CD8-positive, alpha-beta memory T cell (primary cell): ENCODE data around the gene HEATR5A. TPM values are rescaled to one million over a fixed set of nuclear protein-coding genes. Genes with fewer than 3 reads are reported as not detected.

Experiments
- CTCF ChIA-PET: fragments of 350-600 bp; sonication (Branson Sonifier 250); formaldehyde crosslinking; loops from one replicate; lab custom pipeline; 2021; ENCODE audit warnings: antibody characterized with exemption; lab: Charles Lee
- POLR2A ChIA-PET: fragments of 350-600 bp; sonication (Branson Sonifier 250); formaldehyde crosslinking; loops from one replicate; lab custom pipeline; 2021; ENCODE audit warnings: antibody characterized with exemption; lab: Charles Lee
- DNase-seq, 5 donors: peaks; one replicate each; pipeline versions ENCODE4 v3.0.0 to v3.0.0-alpha.2; 2020 to 2022; ENCODE audit warnings: mixed read lengths in 1 of 5
- H3K27ac ChIP-seq: one replicate; pipeline ENCODE4 v1.7.0; 2013; ENCODE audit warnings: low read depth, mild to moderate bottlenecking, low read length, moderate library complexity
- H3K27me3 ChIP-seq: 2 replicates; pipeline ENCODE4 v1.7.0; 2013; ENCODE audit warnings: low read length, mild to moderate bottlenecking; ENCODE audit not compliant: insufficient read depth, poor library complexity, severe bottlenecking
- H3K36me3 ChIP-seq: 2 replicates; pipeline ENCODE4 v1.7.0; 2013; ENCODE audit warnings: mild to moderate bottlenecking, low read length, moderate library complexity; ENCODE audit not compliant: insufficient read depth
- H3K4me1 ChIP-seq: 2 replicates; pipeline ENCODE4 v1.7.0; 2013; ENCODE audit warnings: mild to moderate bottlenecking, low read length, moderate library complexity; ENCODE audit not compliant: insufficient read depth
- H3K4me3 ChIP-seq: 2 replicates; pipeline ENCODE4 v1.7.0; 2013; ENCODE audit warnings: mild to moderate bottlenecking, low read length
- H3K9me3 ChIP-seq: 2 replicates; pipeline ENCODE4 v1.7.0; 2013; ENCODE audit warnings: mild to moderate bottlenecking, low read length
- H3K27ac Mint-ChIP-seq, 8 donors: one replicate each; pipeline ENCODE4 v1.8.0; 2020 to 2021; ENCODE audit warnings: mixed read lengths in 8 of 8, mild to moderate bottlenecking in 6 of 8, inconsistent platforms in 3 of 8, moderate library complexity in 3 of 8
- H3K27me3 Mint-ChIP-seq, 2 donors: one replicate each; pipeline ENCODE4 v1.8.0; 2020 to 2021; ENCODE audit warnings: mixed read lengths in 2 of 2, mild to moderate bottlenecking in 1 of 2, moderate library complexity in 1 of 2
- H3K36me3 Mint-ChIP-seq, 3 donors: one replicate each; pipeline ENCODE4 v1.8.0; 2020 to 2021; ENCODE audit warnings: mixed read lengths in 3 of 3, inconsistent platforms in 1 of 3, mild to moderate bottlenecking in 1 of 3
- H3K4me1 Mint-ChIP-seq, 3 donors: one replicate each; pipeline ENCODE4 v1.8.0; 2020 to 2021; ENCODE audit warnings: mixed read lengths in 3 of 3, inconsistent platforms in 1 of 3, mild to moderate bottlenecking in 1 of 3
- H3K4me3 Mint-ChIP-seq, 7 donors: one replicate each; pipeline ENCODE4 v1.8.0; 2020 to 2021; ENCODE audit warnings: mixed read lengths in 7 of 7, mild to moderate bottlenecking in 6 of 7, moderate library complexity in 4 of 7, inconsistent platforms in 2 of 7
- H3K9me3 Mint-ChIP-seq, 5 donors: one replicate each; pipeline ENCODE4 v1.8.0; 2020 to 2022; ENCODE audit warnings: mixed read lengths in 5 of 5, mild to moderate bottlenecking in 3 of 5, moderate library complexity in 2 of 5, inconsistent platforms in 1 of 5
- polyA plus RNA-seq: library from polyadenylated mRNA; unstranded; fragments of 300-500 nt; fragmentation: Illumina TruSeq; gene quantifications from one replicate; pipeline ENCODE4 v1.2.3, GENCODE V29; 2021
- total RNA-seq, 2 experiments: library from RNA; stranded (reverse); gene quantifications; one replicate each; pipeline ENCODE4 v1.2.3, GENCODE V29; 2021

Gene HEATR5A
- total and polyA plus RNA-seq, 3 experiments from 2014 or later = 6.1 to 13.8 (median 12.7) TPM

GRCh38 chr14:31449971-31450610 lies 29.7 kb upstream of the HEATR5A start:
- H3K4me3 Mint-ChIP-seq = no peak overlapping the region
- no peaks in the 10 kb centered on the region for H3K27me3 Mint-ChIP-seq
- Histone ChIP-seq H3K27me3 (no peaks in the 10 kb centered on the region), H3K27ac (no peak overlapping the region), H3K36me3 (peaks cover 9% of the 10 kb centered on the region), H3K9me3 (no peaks in the 10 kb centered on the region), H3K4me1 (peaks cover 4% of the 10 kb centered on the region), H3K4me3 (no peak overlapping the region)
- POLR2A ChIA-PET = no interaction called here
- no peak overlapping the region for H3K27ac Mint-ChIP-seq
- no peaks in the 10 kb centered on the region for H3K9me3 Mint-ChIP-seq
- CTCF ChIA-PET = interaction anchor here (0.7 to 1.4 kb wide), 3 partner anchors 29 to 315 kb away, joined by 3 to 5 read pairs (median 3); partner anchors contain the start of gene HEATR5A
- no peak for DNase-seq
- peaks cover 0 to 15% (median 13%) of the 10 kb centered on the region in 3 donors for H3K4me1 Mint-ChIP-seq
- peaks cover 2 to 56% (median 8%) of the 10 kb centered on the region in 3 donors for H3K36me3 Mint-ChIP-seq

DNA sequence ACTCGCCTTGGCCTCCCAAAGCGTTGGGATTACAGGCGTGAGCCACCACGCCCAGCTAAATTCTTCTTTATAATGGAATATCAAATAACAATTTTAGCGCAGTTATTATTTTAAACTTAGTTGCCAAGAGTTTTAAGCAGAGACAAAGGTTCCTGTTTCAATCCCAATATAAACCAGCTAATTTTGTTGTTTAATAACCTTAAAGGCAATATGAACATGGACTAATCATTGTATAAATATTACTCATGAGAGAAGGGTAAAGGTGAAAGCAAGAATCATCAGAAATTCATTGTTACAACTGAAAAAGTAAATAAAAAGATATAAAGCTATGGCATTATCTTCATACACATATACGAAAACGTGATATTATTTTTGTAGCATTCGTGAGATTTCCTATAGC lies 28.8 kb upstream of the HEATR5A start:
- Histone ChIP-seq H3K4me1 (peaks cover under 1% of the 10 kb centered on the region), H3K27ac (no peak overlapping the region), H3K9me3 (no peaks in the 10 kb centered on the region), H3K4me3 (no peak overlapping the region), H3K36me3 (peaks cover 9% of the 10 kb centered on the region), H3K27me3 (no peaks in the 10 kb centered on the region)
- peaks cover 2 to 56% (median 10%) of the 10 kb centered on the region in 3 donors for H3K36me3 Mint-ChIP-seq
- H3K27me3 Mint-ChIP-seq = no peaks in the 10 kb centered on the region
- POLR2A ChIA-PET = no interaction called here
- H3K9me3 Mint-ChIP-seq = no peaks in the 10 kb centered on the region
- no peak overlapping the region for H3K4me3 Mint-ChIP-seq
- DNase-seq = no peak
- CTCF ChIA-PET = interaction anchor here (0.6 to 1.4 kb wide), 4 partner anchors 28 to 314 kb away, joined by 3 to 5 read pairs (median 4); partner anchors contain the start of gene HEATR5A
- peaks cover 0 to 7% (median 5%) of the 10 kb centered on the region in 3 donors for H3K4me1 Mint-ChIP-seq
- H3K27ac Mint-ChIP-seq = no peak overlapping the region

GRCh38 chr14:31445703-31446102 lies 25.4 kb upstream of the HEATR5A start:
- ChIA-PET POLR2A (no interaction called here), CTCF (interaction anchor here (1.3 kb wide), 1 partner anchor 25 kb away, joined by 3 read pairs; the partner anchor contains the start of gene HEATR5A)
- Mint-ChIP-seq H3K4me3 (no peak overlapping the region), H3K27me3 (no peaks in the 10 kb centered on the region), H3K27ac (no peak overlapping the region), H3K36me3 (peaks cover 2 to 33% (median 11%) of the 10 kb centered on the region in 3 donors), H3K9me3 (no peaks in the 10 kb centered on the region), H3K4me1 (no peaks in the 10 kb centered on the region)
- no peak for DNase-seq
- Histone ChIP-seq H3K4me3 (no peak overlapping the region), H3K27ac (no peak overlapping the region), H3K4me1 (no peaks in the 10 kb centered on the region), H3K36me3 (no peaks in the 10 kb centered on the region), H3K27me3 (no peaks in the 10 kb centered on the region), H3K9me3 (no peaks in the 10 kb centered on the region)

DNA sequence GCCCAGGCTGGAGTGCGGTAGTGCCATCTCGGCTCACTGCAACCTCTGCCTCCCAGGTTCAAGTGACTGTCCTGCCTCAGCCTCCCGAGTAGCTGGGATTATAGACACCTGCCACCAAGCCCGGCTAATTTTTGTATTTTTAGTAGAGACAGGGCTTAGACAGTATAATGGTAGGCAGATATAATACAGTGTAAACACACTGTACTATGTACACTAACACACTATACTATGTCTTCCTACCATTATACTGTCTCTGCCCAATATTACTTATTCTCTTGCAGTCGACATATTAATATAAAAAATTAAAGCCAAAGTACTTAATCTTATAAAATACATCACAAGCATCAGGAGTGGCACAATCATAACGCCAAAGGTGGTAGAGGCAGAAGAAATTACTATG lies 21.9 kb upstream of the HEATR5A start:
- no peak overlapping the region for H3K27ac Mint-ChIP-seq

GRCh38 chr14:31441273-31442111 lies 21.1 kb upstream of the HEATR5A start:
- ChIA-PET POLR2A (no interaction called here), CTCF (no interaction called here)
- no peaks in the 10 kb centered on the region for H3K4me1 Mint-ChIP-seq

More for the DNA sequence above, 21.9 kb upstream of the HEATR5A start:
- Histone ChIP-seq H3K4me1 (no peaks in the 10 kb centered on the region), H3K27me3 (no peaks in the 10 kb centered on the region), H3K4me3 (no peak overlapping the region), H3K9me3 (no peaks in the 10 kb centered on the region), H3K36me3 (no peaks in the 10 kb centered on the region), H3K27ac (no peak overlapping the region)
- no peaks in the 10 kb centered on the region for H3K27me3 Mint-ChIP-seq
- DNase-seq = no peak
- POLR2A ChIA-PET = no interaction called here
- H3K9me3 Mint-ChIP-seq = no peaks in the 10 kb centered on the region
- H3K4me1 Mint-ChIP-seq = no peaks in the 10 kb centered on the region
- H3K4me3 Mint-ChIP-seq = no peak overlapping the region
- peaks cover 6 to 18% (median 16%) of the 10 kb centered on the region in 3 donors for H3K36me3 Mint-ChIP-seq
- CTCF ChIA-PET = no interaction called here

DNA sequence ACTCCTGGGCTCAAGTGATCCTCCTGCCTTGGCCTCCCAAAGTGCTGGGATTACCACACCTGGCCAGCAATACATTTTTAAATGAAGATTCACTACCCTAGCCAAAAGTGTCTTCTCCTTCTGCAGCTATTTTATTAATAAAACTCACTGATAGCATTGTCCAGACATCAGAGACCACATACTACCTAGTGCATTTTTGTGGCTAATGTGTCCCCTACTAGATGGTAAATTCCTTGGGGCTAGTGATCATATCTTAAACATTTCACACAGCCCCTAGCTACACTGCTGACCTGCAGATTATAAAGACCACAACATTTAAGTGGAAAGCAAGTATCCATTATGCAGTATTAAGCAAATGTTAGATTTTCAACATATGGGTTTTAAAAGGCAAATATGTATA lies 19.9 kb upstream of the HEATR5A start:
- CTCF ChIA-PET = no interaction called here
- H3K4me3 ChIP-seq = no peak overlapping the region
- POLR2A ChIA-PET = no interaction called here
- H3K4me1 ChIP-seq = no peaks in the 10 kb centered on the region
- H3K27me3 ChIP-seq = no peaks in the 10 kb centered on the region
- H3K9me3 ChIP-seq = no peaks in the 10 kb centered on the region
- H3K4me1 Mint-ChIP-seq = no peaks in the 10 kb centered on the region
- H3K36me3 Mint-ChIP-seq = peaks cover 2 to 13% (median 3%) of the 10 kb centered on the region in 3 donors
- no peak overlapping the region for H3K4me3 Mint-ChIP-seq
- no peak overlapping the region for H3K27ac Mint-ChIP-seq
- no peaks in the 10 kb centered on the region for H3K36me3 ChIP-seq
- no peaks in the 10 kb centered on the region for H3K27me3 Mint-ChIP-seq
- H3K27ac ChIP-seq = no peak overlapping the region
- no peak for DNase-seq
- no peaks in the 10 kb centered on the region for H3K9me3 Mint-ChIP-seq

More at GRCh38 chr14:31441273-31442111, 21.1 kb upstream of the HEATR5A start:
- Histone ChIP-seq H3K9me3 (no peaks in the 10 kb centered on the region), H3K4me1 (no peaks in the 10 kb centered on the region), H3K27me3 (no peaks in the 10 kb centered on the region), H3K27ac (no peak overlapping the region), H3K36me3 (no peaks in the 10 kb centered on the region), H3K4me3 (no peak overlapping the region)
- Mint-ChIP-seq H3K27me3 (no peaks in the 10 kb centered on the region), H3K27ac (no peak overlapping the region), H3K4me3 (no peak overlapping the region), H3K9me3 (no peaks in the 10 kb centered on the region), H3K36me3 (peaks cover 6 to 18% (median 12%) of the 10 kb centered on the region in 3 donors)
- DNase-seq = no peak

DNA sequence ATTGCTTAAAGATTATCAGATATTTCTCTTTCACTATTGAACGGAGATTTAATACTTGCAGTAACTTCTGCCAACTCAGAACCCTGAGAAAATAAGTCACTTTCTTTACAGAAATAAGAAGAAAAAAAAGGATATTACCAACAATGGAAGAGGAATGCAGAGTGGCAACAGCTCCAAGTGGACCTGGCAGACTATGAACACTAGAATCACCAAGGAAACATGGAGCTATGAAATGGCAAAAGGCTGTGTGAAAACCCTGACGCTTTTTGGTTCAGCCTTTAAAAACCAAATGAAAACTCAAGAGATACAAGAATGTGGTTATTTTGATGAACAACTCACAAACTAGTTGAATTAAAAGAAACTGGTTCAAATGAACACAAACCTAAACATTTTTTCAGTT lies 19.2 kb upstream of the HEATR5A start:
- Histone ChIP-seq H3K4me3 (no peak overlapping the region), H3K4me1 (no peaks in the 10 kb centered on the region), H3K27me3 (no peaks in the 10 kb centered on the region), H3K9me3 (no peaks in the 10 kb centered on the region), H3K27ac (no peak overlapping the region), H3K36me3 (no peaks in the 10 kb centered on the region)
- peaks cover 2 to 13% (median 3%) of the 10 kb centered on the region in 3 donors for H3K36me3 Mint-ChIP-seq
- H3K9me3 Mint-ChIP-seq = no peaks in the 10 kb centered on the region
- DNase-seq = no peak
- no peak overlapping the region for H3K27ac Mint-ChIP-seq
- ChIA-PET POLR2A (no interaction called here), CTCF (no interaction called here)
- H3K27me3 Mint-ChIP-seq = no peaks in the 10 kb centered on the region
- no peak overlapping the region for H3K4me3 Mint-ChIP-seq
- H3K4me1 Mint-ChIP-seq = no peaks in the 10 kb centered on the region
